Mesothelial cell of epicardium (in vitro differentiated cells): Measurements from ENCODE around the gene UNC5B. TPM values are rescaled to one million over a fixed set of nuclear protein-coding genes. Genes with fewer than 3 reads are reported as not detected.

ENCODE experiments used
- DNase-seq, 2 experiments: peaks; one replicate each; pipeline ENCODE4 v3.0.0; 2021; ENCODE audit warnings: low spot score in 2 of 2; ENCODE audit not compliant: unreplicated experiment in 2 of 2
- H3K27ac Mint-ChIP-seq: 2 replicates; pipeline ENCODE4 v1.8.0; 2021; ENCODE audit warnings: mixed read lengths
- H3K27me3 Mint-ChIP-seq: 2 replicates; pipeline ENCODE4 v1.8.0; 2021; ENCODE audit warnings: low read depth, mixed read lengths
- H3K36me3 Mint-ChIP-seq: 2 replicates; pipeline ENCODE4 v1.8.0; 2021; ENCODE audit warnings: mixed read lengths
- H3K4me1 Mint-ChIP-seq: 2 replicates; pipeline ENCODE4 v1.8.0; 2021; ENCODE audit warnings: mixed read lengths
- H3K4me3 Mint-ChIP-seq: 2 replicates; pipeline ENCODE4 v1.8.0; 2021; ENCODE audit warnings: mild to moderate bottlenecking, moderate library complexity, mixed read lengths
- H3K9me3 Mint-ChIP-seq: 2 replicates; pipeline ENCODE4 v1.8.0; 2021; ENCODE audit warnings: mixed read lengths
- total RNA-seq: library from RNA; stranded (reverse); gene quantifications from 3 replicates; pipeline ENCODE4 v1.2.1, GENCODE V29; 2021
- TF ChIP-seq, protein P1 (sequence below): fragments of 200-600 bp; sonication (generic); IDR thresholded peaks from one replicate; pipeline ENCODE4 v1.5.0; 2021; ENCODE audit warnings: antibody characterized with exemption; ENCODE audit not compliant: unreplicated experiment

UNC5B gene
- total RNA-seq, 1 donor from 2014 or later = 91.5 TPM

DNA sequence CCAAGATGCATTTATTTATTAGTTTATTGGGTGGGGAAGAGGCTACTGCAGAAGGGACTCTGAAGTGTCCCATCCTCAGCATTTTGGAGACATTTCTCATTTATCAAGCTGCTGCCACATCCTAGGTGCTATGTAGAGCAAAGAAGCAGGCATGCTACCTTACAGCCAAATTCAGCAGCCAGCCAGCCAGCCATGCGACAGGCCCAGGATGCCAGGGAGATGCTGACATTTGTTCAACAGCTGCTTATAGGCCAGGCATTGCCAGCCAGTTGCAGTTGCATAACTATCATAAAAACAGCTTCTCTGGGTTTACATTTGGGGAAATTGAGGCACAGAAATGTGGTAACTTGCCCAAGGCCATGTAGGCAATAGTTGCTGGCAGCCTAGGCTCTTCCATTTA is 109.0 kb downstream of the UNC5B start:
- Mint-ChIP-seq H3K27me3 (no peaks in the 10 kb centered on the region), H3K9me3 (no peaks in the 10 kb centered on the region), H3K4me3 (no peak overlapping the region), H3K27ac (no peak overlapping the region), H3K36me3 (peaks cover 19% of the 10 kb centered on the region), H3K4me1 (peaks cover 22% of the 10 kb centered on the region)
- DNase-seq = no peak
- TF ChIP-seq, protein P1, sequence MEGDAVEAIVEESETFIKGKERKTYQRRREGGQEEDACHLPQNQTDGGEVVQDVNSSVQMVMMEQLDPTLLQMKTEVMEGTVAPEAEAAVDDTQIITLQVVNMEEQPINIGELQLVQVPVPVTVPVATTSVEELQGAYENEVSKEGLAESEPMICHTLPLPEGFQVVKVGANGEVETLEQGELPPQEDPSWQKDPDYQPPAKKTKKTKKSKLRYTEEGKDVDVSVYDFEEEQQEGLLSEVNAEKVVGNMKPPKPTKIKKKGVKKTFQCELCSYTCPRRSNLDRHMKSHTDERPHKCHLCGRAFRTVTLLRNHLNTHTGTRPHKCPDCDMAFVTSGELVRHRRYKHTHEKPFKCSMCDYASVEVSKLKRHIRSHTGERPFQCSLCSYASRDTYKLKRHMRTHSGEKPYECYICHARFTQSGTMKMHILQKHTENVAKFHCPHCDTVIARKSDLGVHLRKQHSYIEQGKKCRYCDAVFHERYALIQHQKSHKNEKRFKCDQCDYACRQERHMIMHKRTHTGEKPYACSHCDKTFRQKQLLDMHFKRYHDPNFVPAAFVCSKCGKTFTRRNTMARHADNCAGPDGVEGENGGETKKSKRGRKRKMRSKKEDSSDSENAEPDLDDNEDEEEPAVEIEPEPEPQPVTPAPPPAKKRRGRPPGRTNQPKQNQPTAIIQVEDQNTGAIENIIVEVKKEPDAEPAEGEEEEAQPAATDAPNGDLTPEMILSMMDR = no peak

DNA sequence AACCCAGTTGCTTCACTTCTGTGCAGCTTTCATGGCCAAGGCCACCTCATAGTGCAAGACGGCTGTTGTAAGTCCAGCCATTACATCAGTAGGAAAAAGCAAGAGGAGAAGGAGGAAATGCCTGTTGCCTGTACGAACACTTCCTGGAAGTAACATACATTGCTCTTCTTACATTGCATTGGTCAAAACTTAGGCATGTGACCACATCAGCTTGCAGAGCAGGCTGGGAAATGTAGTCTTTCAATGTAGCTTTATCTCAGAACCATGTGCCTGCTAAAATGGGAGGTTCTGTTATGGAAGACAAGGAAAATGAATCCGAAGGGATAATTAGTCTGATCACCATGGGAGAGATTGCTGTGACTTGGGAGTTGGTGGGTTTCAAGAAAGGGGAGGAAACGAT is 111.0 kb downstream of the UNC5B start:
- peaks cover 21% of the 10 kb centered on the region for H3K36me3 Mint-ChIP-seq
- peaks cover 14% of the 10 kb centered on the region for H3K4me1 Mint-ChIP-seq
- no peaks in the 10 kb centered on the region for H3K9me3 Mint-ChIP-seq
- no peaks in the 10 kb centered on the region for H3K27me3 Mint-ChIP-seq
- H3K27ac Mint-ChIP-seq = no peak overlapping the region
- DNase-seq = no peak
- no peak overlapping the region for H3K4me3 Mint-ChIP-seq
- TF ChIP-seq, protein P1 = no peak

DNA sequence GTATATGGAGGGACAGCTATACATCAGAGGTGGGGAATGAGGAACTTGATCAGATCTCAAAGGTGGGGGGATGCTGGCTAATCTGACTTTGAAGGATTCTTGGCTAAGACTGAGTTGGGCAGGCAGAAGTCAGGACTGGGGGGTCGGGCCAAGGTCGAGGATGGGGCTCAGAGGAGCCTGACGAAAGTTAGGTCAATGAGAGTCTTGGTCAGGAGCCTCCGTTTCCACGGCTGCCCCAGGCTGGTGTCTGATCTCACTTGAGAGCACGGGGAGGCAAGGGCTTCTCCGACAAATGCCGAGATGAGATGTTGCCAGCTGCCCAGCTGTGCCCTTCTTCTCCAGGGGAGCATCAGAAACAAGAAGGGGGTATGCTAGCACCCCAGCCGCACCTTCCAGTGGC is 112.4 kb downstream of the UNC5B start:
- TF ChIP-seq, protein P1 = no peak
- H3K27ac Mint-ChIP-seq = no peak overlapping the region

DNA sequence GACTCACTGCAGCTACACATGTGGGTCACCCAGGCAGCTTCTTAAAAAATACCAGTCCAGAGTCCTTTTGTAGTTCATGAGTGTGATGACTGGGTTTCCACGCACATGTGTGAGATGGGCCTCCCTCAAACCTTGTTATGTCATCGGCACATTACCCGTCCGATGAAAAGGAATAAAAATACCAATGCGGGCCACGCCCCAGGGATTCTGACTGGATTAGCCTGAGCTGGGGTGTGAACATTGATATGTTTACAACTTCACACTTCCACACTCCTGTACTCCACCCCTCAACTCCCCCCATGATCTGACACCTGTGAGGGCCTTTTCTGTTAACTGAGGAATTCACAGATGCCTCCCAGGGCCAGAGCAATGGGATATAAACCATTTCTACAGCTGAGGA is 112.9 kb downstream of the UNC5B start:
- Mint-ChIP-seq H3K9me3 (no peaks in the 10 kb centered on the region), H3K27me3 (no peaks in the 10 kb centered on the region), H3K36me3 (peaks cover 22% of the 10 kb centered on the region), H3K4me1 (peaks cover 4% of the 10 kb centered on the region), H3K4me3 (no peak overlapping the region), H3K27ac (no peak overlapping the region)
- TF ChIP-seq, protein P1 = no peak
- no peak for DNase-seq

More for the DNA sequence above, 112.4 kb downstream of the UNC5B start:
- DNase-seq = no peak
- Mint-ChIP-seq H3K4me3 (no peak overlapping the region), H3K9me3 (no peaks in the 10 kb centered on the region), H3K27me3 (no peaks in the 10 kb centered on the region), H3K4me1 (peaks cover 9% of the 10 kb centered on the region), H3K36me3 (peaks cover 22% of the 10 kb centered on the region)

DNA sequence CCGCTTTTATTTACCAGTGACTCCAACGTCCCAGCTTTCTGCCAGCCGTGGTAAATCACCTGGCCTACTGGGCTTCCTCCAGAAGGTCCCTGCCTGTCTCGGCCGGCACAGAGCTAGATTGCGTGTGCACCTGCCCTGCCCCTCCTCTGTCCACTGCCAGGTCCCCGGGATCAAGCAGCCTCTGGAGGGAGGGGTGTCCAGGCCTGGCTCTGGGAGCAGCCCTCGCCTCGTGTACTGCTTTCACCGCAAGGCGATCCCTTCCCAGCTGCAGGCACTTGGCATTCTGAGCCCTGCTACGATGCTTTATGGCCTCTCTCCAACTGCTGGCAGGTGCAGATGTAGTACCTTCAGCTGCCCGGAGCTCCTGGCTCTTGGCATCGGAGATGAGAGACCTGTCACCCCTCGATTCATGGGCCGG is 114.1 kb downstream of the UNC5B start:
- peaks cover 2% of the 10 kb centered on the region for H3K4me1 Mint-ChIP-seq
- DNase-seq = no peak
- no peaks in the 10 kb centered on the region for H3K27me3 Mint-ChIP-seq
- H3K36me3 Mint-ChIP-seq = peaks cover 22% of the 10 kb centered on the region
- no peak overlapping the region for H3K4me3 Mint-ChIP-seq
- TF ChIP-seq, protein P1 = no peak
- no peak overlapping the region for H3K27ac Mint-ChIP-seq
- no peaks in the 10 kb centered on the region for H3K9me3 Mint-ChIP-seq
